Neural crest cell (in vitro differentiated cells): Measurements from ENCODE around the gene NOL4L. TPM values are rescaled to one million over a fixed set of nuclear protein-coding genes. Genes with fewer than 3 reads are reported as not detected.
"Not testable (repeated sequence)": the region's sequence is repeated elsewhere in the genome, so short reads cannot be mapped to it uniquely, and the experiment has no call there.

Source experiments
- DNase-seq: peaks from one replicate; pipeline ENCODE4 v3.0.0; 2021; ENCODE audit warnings: low read depth, mixed read lengths, low spot score
- H3K27ac Mint-ChIP-seq: one replicate; pipeline ENCODE4 v1.8.0; 2021; ENCODE audit warnings: mild to moderate bottlenecking, mixed read lengths; ENCODE audit not compliant: unreplicated experiment
- H3K27me3 Mint-ChIP-seq: 2 replicates; pipeline ENCODE4 v1.8.0; 2021; ENCODE audit warnings: low read depth, mild to moderate bottlenecking, mixed read lengths
- H3K36me3 Mint-ChIP-seq: 2 replicates; pipeline ENCODE4 v1.8.0; 2021; ENCODE audit warnings: low read depth, mild to moderate bottlenecking, mixed read lengths
- H3K4me1 Mint-ChIP-seq: 2 replicates; pipeline ENCODE4 v1.8.0; 2021; ENCODE audit warnings: mixed read lengths
- H3K4me3 Mint-ChIP-seq: one replicate; pipeline ENCODE4 v1.8.0; 2021; ENCODE audit warnings: mild to moderate bottlenecking, mixed read lengths
- H3K9me3 Mint-ChIP-seq: 2 replicates; pipeline ENCODE4 v1.8.0; 2021; ENCODE audit warnings: mixed read lengths
- total RNA-seq: library from RNA; stranded (reverse); gene quantifications from 2 replicates; pipeline ENCODE4 v1.2.1, GENCODE V29; 2021
- TF ChIP-seq, protein P1 (sequence below): fragments of 200-600 bp; sonication (generic); conservative IDR thresholded peaks from 2 replicates; pipeline ENCODE4 v1.5.0; 2021; ENCODE audit warnings: antibody characterized with exemption, mild to moderate bottlenecking

The NOL4L gene
- total RNA-seq, 1 donor from 2014 or later, result 52.3 TPM

GRCh38 chr20:32597714-32598113, 12.6 kb upstream of the NOL4L start:
- Mint-ChIP-seq H3K27me3 (no peaks in the 10 kb centered on the region), H3K36me3 (no peaks in the 10 kb centered on the region), H3K9me3 (no peaks in the 10 kb centered on the region), H3K4me3 (no peak overlapping the region), H3K4me1 (no peaks in the 10 kb centered on the region), H3K27ac (peak overlapping the region; percentile 63)
- TF ChIP-seq, protein P1, sequence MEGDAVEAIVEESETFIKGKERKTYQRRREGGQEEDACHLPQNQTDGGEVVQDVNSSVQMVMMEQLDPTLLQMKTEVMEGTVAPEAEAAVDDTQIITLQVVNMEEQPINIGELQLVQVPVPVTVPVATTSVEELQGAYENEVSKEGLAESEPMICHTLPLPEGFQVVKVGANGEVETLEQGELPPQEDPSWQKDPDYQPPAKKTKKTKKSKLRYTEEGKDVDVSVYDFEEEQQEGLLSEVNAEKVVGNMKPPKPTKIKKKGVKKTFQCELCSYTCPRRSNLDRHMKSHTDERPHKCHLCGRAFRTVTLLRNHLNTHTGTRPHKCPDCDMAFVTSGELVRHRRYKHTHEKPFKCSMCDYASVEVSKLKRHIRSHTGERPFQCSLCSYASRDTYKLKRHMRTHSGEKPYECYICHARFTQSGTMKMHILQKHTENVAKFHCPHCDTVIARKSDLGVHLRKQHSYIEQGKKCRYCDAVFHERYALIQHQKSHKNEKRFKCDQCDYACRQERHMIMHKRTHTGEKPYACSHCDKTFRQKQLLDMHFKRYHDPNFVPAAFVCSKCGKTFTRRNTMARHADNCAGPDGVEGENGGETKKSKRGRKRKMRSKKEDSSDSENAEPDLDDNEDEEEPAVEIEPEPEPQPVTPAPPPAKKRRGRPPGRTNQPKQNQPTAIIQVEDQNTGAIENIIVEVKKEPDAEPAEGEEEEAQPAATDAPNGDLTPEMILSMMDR, result no peak
- no peak for DNase-seq

DNA sequence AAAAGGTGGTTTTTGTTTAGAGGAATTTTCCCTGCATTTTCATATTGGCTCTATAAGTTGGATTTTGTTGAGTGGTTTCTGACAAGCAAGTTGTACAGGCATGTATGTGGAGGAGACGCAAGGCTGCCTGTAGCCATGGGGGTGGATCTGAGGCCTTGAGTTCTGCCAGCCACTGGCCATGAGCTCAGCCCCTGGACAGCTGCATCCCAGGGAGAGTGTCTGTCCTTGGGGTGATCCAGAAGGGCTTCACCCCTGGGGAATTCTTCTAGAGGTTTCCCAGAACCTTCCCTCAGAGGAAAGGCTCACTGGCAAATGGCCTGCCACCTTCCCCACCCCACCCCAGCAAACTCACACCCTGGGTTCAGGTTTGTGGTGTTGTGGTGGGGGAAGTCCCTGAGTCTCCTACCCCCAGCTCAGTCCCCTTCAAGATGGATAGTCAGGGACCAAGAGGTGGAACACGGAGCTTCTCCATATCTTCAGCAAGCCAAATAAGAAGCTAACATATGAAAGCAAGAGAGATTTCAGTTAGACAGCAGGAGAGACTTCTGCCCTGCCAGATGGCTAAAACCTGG, 11.6 kb upstream of the NOL4L start:
- Mint-ChIP-seq H3K9me3 (no peaks in the 10 kb centered on the region), H3K4me1 (no peaks in the 10 kb centered on the region), H3K36me3 (no peaks in the 10 kb centered on the region), H3K4me3 (no peak overlapping the region), H3K27ac (no peak overlapping the region), H3K27me3 (no peaks in the 10 kb centered on the region)
- DNase-seq, result no peak
- TF ChIP-seq, protein P1, result no peak

GRCh38 chr20:32595143-32595542, 10.0 kb upstream of the NOL4L start:
- no peak overlapping the region for H3K27ac Mint-ChIP-seq
- no peaks in the 10 kb centered on the region for H3K4me1 Mint-ChIP-seq
- no peaks in the 10 kb centered on the region for H3K9me3 Mint-ChIP-seq
- H3K36me3 Mint-ChIP-seq, result no peaks in the 10 kb centered on the region
- TF ChIP-seq, protein P1, result no peak
- peaks cover 4% of the 10 kb centered on the region for H3K27me3 Mint-ChIP-seq
- no peak overlapping the region for H3K4me3 Mint-ChIP-seq
- DNase-seq, result no peak

- H3K36me3 Mint-ChIP-seq, H3K4me3 Mint-ChIP-seq, DNase-seq, H3K27me3 Mint-ChIP-seq, H3K27ac Mint-ChIP-seq, H3K9me3 Mint-ChIP-seq, H3K4me1 Mint-ChIP-seq: not testable (repeated sequence)
Observed at GRCh38 chr20:32594669-32595068, 9.5 kb upstream of the NOL4L start.

GRCh38 chr20:32594204-32594603, 9.1 kb upstream of the NOL4L start:
- DNase-seq, result no peak
- no peaks in the 10 kb centered on the region for H3K36me3 Mint-ChIP-seq
- TF ChIP-seq, protein P1, result no peak
- H3K27ac Mint-ChIP-seq, result no peak overlapping the region
- H3K4me1 Mint-ChIP-seq, result no peaks in the 10 kb centered on the region
- H3K27me3 Mint-ChIP-seq, result peaks cover 4% of the 10 kb centered on the region
- H3K9me3 Mint-ChIP-seq, result no peaks in the 10 kb centered on the region
- H3K4me3 Mint-ChIP-seq, result no peak overlapping the region

DNA sequence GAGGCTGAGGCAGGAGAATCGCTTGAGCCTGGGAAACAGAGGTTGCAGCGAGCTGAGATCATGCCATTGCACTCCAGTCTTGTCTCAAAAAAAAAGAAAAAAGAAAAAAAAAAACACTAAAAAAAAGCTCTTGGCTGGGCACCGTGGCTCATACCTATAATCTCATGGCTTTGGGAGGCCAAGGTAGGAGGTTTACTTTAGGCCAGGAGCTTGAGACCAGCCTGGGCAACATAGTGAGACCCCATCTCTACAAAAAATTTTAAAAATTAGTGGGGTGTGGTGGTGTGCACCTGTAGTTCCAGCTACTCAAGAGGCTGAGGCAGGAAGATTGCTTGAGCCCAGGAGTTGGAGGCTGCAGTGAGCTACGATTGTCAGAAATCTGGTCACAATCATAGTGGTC, 7.5 kb upstream of the NOL4L start:
- not testable (repeated sequence) for H3K9me3 Mint-ChIP-seq, H3K4me3 Mint-ChIP-seq, H3K27me3 Mint-ChIP-seq, DNase-seq, H3K36me3 Mint-ChIP-seq, H3K27ac Mint-ChIP-seq, H3K4me1 Mint-ChIP-seq

DNA sequence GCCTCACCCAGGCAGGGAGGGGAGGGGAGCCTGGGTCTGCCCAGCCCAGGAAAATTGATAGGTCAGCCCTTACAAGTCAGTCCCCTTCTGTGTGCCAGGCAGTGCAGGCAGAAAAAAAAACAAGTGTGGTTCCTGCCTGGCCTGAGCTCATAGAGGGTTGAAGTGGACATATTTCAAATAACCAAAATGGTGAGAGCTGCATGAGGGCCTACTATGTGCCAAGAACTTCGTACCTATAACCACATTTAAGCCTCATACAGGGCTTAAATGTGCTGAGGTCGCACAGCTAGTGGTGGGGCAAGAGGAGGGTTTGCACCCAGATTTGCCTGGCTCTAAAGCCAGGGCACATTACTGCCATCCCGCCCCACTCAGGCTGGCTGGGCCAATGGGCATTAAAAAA, 6.9 kb upstream of the NOL4L start:
- Mint-ChIP-seq H3K27ac (no peak overlapping the region), H3K36me3 (no peaks in the 10 kb centered on the region), H3K27me3 (peaks cover 15% of the 10 kb centered on the region), H3K4me1 (no peaks in the 10 kb centered on the region), H3K4me3 (no peak overlapping the region), H3K9me3 (no peaks in the 10 kb centered on the region)
- DNase-seq, result no peak
- TF ChIP-seq, protein P1, result no peak
